HEK293T (cell line): ENCODE measurements around the gene ZNF774.

Source experiments
- ARNT ChIP-seq: fragments of 450-650 bp; IDR thresholded peaks from 2 replicates; pipeline ENCODE4 v1.6.1; 2017; ENCODE audit warnings: mild to moderate bottlenecking
- ELF4 ChIP-seq: fragments of 450-650 bp; IDR thresholded peaks from 2 replicates; pipeline ENCODE4 v1.6.1; 2017; ENCODE audit warnings: antibody characterized with exemption
- FOXA1 ChIP-seq: fragments of 450-650 bp; IDR thresholded peaks from 2 replicates; pipeline ENCODE4 v1.6.1; 2016; ENCODE audit warnings: mild to moderate bottlenecking
- FOXM1 ChIP-seq: fragments of 450-650 bp; IDR thresholded peaks from 2 replicates; pipeline ENCODE4 v1.6.1; 2017; ENCODE audit warnings: mild to moderate bottlenecking, borderline replicate concordance
- HDGF ChIP-seq: fragments of 450-650 bp; IDR thresholded peaks from 2 replicates; pipeline ENCODE4 v1.6.1; 2017; ENCODE audit warnings: antibody characterized with exemption, borderline replicate concordance
- PKNOX1 ChIP-seq: fragments of 450-650 bp; IDR thresholded peaks from 2 replicates; pipeline ENCODE4 v1.6.1; 2016
- SP1 ChIP-seq: fragments of 450-650 bp; IDR thresholded peaks from 2 replicates; pipeline ENCODE4 v1.6.1; 2017
- SUZ12 ChIP-seq: fragments of 450-650 bp; IDR thresholded peaks from 2 replicates; pipeline ENCODE4 v1.6.1; 2016; ENCODE audit warnings: mild to moderate bottlenecking
- TARDBP ChIP-seq: fragments of 450-650 bp; IDR thresholded peaks from 2 replicates; pipeline ENCODE4 v1.6.1; 2016
- ZNF384 ChIP-seq: fragments of 450-650 bp; IDR thresholded peaks from 2 replicates; pipeline ENCODE4 v1.6.1; 2016

GRCh38 chr15:90316139-90316538, 35.9 kb upstream of the ZNF774 start:
- no peak for TF ChIP-seq TARDBP
- TF ChIP-seq FOXM1, result no peak
- no peak for TF ChIP-seq ZNF384
- no peak for TF ChIP-seq SUZ12
- no peak for TF ChIP-seq HDGF
- no peak for TF ChIP-seq SP1
- no peak for TF ChIP-seq ELF4
- TF ChIP-seq ARNT, result no peak
- TF ChIP-seq FOXA1, result no peak
- TF ChIP-seq PKNOX1, result no peak
